GM12892 (cell line): ENCODE data around the gene TMEM270.

Source experiments
- DNase-seq: peaks from one replicate; pipeline ENCODE4 v3.0.0; 2011; ENCODE audit not compliant: insufficient read length
- FAIRE-seq: peaks from 2 replicates; lab custom pipeline; 2011; peaks lifted over from hg19 to GRCh38; lab: Jason Lieb, UNC
- POLR2A ChIP-seq: IDR thresholded peaks from 2 replicates; pipeline ENCODE4 v1.6.1; 2011; ENCODE audit warnings: low read depth, low read length, control low read depth
- POLR2AphosphoS5 ChIP-seq: IDR thresholded peaks from 2 replicates; pipeline ENCODE4 v1.6.1; 2011; ENCODE audit warnings: low read depth, low read length, control low read depth
- TAF1 ChIP-seq: IDR thresholded peaks from 2 replicates; pipeline ENCODE4 v1.6.1; 2011; ENCODE audit warnings: low read depth, mild to moderate bottlenecking, control low read depth, low read length, borderline replicate concordance

Gene TMEM270

GRCh38 chr7:73906874-73907273, 45.9 kb downstream of the TMEM270 start:
- no peak for DNase-seq
- no peak for FAIRE-seq
- TF ChIP-seq POLR2AphosphoS5 (no peak), POLR2A (no peak), TAF1 (no peak)

GRCh38 chr7:73907554-73908122, 46.7 kb downstream of the TMEM270 start:
- TF ChIP-seq TAF1 (no peak), POLR2AphosphoS5 (no peak), POLR2A (no peak)
- DNase-seq (no peak), FAIRE-seq (no peak)

- FAIRE-seq (no peak), DNase-seq (no peak)
- TF ChIP-seq POLR2A: no peak
- TF ChIP-seq POLR2AphosphoS5: no peak
- TF ChIP-seq TAF1: no peak
Measured at GRCh38 chr7:73908123-73908611, 47.2 kb downstream of the TMEM270 start.

- DNase-seq (no peak), FAIRE-seq (no peak)
- TF ChIP-seq POLR2AphosphoS5 (no peak), POLR2A (no peak), TAF1 (no peak)
Measured at GRCh38 chr7:73909051-73909941, 48.3 kb downstream of the TMEM270 start.

GRCh38 chr7:73909996-73910395, 49.0 kb downstream of the TMEM270 start:
- TF ChIP-seq POLR2AphosphoS5 (no peak), TAF1 (no peak), POLR2A (no peak)
- no peak for FAIRE-seq
- no peak for DNase-seq

GRCh38 chr7:73912223-73912622, 51.3 kb downstream of the TMEM270 start:
- FAIRE-seq: no peak
- no peak for TF ChIP-seq TAF1
- TF ChIP-seq POLR2A: no peak
- TF ChIP-seq POLR2AphosphoS5: no peak
- DNase-seq: no peak
